NCI-H2227 (cell line): ENCODE results near the gene STMN3.

Source experiments
- DNase-seq: peaks from one replicate; lab custom pipeline; 2025; ENCODE audit not compliant: unreplicated experiment; lab: John Stamatoyannopoulos, UW

Gene STMN3

GRCh38 chr20:63692436-63693082, 39.3 kb upstream of the STMN3 start:
- DNase-seq, result peak; percentile 35

DNA sequence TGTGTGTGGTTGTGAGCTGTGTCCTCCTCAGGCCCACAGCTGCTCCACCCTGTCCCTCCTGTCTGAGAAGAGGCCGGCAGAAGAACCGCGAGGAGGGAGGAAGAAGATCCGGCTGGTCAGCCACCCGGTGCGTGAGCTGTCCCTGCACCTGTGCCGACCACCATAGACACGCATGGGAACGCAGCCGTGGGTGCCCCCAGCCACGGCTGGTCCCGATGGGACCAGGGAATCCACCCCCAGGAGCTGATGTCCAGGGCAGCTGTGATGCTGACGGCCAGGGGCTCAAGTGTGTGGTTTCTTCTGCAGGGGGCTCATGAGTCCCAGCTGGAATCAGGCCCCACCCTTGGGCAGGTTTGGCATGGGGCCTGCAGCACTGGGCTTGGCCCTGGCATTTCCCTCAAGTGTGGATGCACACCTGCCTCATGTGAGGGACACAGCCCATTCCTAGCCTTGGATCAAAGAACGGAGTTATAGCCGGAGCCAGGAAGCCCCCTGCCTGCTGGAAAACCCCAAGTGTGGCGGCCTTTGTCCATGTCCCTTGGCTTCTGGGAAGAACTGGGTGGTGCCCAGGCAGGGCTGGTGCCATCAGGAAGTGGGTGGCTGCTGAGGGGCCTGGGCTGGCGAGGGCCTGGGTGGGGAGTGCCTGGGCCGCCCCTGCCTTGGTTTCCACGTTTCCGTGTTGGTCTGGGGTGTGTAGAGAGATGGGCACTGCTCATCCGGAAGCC, 38.6 kb upstream of the STMN3 start:
- no peak for DNase-seq

GRCh38 chr20:63690898-63691710, 37.9 kb upstream of the STMN3 start:
- DNase-seq, result no peak

- DNase-seq, result no peak
These were observed 37.0 kb upstream of the STMN3 start for GRCh38 chr20:63690003-63690897.

- DNase-seq, result no peak
These were observed 36.1 kb upstream of the STMN3 start for GRCh38 chr20:63689046-63690002.

DNA sequence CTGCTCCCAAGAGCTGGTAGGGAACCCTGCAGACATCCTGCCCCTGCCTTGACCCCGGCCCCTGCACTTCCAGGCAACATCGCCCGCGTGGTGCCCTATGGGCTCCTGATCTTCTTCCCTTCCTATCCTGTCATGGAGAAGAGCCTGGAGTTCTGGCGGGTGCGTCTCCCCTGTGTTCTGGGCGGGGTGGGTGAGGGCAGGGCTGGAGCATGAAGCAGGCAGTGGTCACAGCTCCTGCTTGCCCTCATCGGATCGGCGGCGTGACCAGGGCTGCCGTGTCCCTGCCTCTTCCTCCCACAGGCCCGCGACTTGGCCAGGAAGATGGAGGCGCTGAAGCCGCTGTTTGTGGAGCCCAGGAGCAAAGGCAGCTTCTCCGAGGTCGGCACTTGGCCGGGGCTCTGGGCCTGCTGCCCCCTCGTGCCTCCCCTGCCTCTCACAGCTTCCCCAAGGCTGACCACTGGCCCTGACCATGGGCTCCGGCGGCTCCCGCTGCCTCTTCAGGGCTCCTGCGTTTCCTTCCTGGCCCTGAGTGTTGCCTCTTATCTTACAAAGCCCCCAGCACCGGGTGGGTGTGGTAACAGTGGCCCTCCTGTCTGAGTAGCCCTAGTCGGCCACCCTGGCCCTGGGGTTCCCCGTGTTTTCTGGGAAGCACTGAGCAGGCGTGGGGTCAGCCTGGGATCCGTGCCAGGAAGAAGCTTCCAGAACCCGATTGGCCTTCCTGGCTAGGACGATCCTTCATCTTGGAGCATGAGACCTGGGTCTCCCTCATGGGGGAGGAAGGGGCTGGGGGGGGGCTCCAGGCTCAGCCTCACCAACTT, 35.2 kb upstream of the STMN3 start:
- no peak for DNase-seq

- no peak for DNase-seq
These were observed 34.4 kb upstream of the STMN3 start for GRCh38 chr20:63687419-63688178.

- DNase-seq, result no peak
These were observed 33.5 kb upstream of the STMN3 start for GRCh38 chr20:63686492-63687321.

GRCh38 chr20:63686094-63686491, 32.9 kb upstream of the STMN3 start:
- no peak for DNase-seq

DNA sequence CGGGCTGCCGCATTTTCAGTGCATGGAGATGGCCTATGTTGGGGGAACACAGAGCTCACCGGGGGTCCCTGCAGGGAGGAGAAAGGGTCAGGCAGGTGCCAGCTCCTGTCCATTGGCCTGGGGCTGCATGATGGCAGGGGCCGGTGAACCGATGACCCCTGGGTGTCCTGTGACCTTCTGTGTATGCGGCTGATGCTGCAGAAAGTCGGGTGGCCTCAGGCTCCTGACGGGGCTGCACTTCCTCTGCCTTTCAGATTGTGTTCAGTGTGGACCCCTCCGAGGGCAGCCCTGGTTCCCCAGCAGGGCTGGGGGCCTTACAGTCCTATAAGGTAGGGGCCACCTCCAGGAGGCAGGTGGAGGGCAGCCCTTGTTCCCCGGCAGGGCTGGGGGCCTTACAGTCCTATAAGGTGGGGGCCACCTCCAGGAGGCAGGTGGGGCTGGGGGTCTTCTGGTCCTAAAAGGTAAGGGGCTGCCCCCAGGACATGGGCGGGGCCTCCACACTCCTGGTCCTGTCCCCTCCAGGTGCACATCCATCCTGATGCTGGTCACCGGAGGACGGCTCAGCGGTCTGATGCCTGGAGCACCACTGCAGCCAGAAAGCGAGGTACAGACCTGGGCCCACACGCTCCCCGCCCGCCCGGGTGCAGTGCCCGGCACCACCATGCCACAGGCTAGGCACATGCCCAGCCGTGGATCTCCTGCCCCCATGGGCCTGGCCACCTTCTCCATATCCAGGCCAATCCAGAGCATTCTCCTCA, 32.2 kb upstream of the STMN3 start:
- DNase-seq, result no peak

- DNase-seq, result no peak
These were observed 29.3 kb upstream of the STMN3 start for GRCh38 chr20:63682384-63683139.

GRCh38 chr20:63681609-63682142, 28.5 kb upstream of the STMN3 start:
- DNase-seq, result no peak

DNA sequence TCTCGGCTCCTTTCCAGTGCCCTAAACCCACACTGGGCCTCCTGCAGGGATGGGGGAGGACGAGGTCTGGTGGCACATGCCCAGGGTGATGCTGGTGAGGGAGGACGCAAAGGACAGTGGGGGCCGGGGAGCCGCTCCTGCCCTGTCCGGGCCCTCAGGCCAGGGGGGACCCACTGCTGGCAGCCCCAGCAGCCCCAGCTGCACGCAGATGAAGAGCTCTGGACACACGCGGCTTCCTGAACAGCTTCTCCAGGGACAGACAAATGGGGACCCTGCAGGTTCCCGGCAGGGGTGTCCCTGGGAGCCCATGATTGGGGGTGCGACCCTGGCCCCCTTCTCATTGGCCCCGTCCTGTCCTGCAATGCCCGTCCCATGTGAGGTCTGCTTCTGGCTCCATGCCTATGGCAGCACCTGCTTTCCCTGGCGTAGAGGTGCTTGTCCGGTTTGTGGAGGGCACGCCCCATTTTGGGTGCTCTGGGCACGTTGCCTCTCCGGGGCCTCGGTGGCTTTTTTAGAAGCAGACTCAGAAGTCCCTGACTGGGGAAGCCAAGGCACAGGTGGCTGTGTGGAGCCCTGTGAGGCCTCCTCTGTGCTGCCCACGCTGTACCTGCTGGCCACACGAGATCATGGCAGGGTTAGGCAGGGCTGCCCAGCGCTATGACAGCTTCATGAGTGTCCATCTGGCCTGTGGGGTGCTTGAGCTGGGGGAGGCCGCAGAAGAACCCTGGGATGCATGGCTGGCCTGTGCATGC, 27.8 kb upstream of the STMN3 start:
- DNase-seq, result no peak

GRCh38 chr20:63680427-63680826, 27.2 kb upstream of the STMN3 start:
- DNase-seq, result no peak

- no peak for DNase-seq
These were observed 26.6 kb upstream of the STMN3 start for GRCh38 chr20:63679799-63680305.
